GM12892 (cell line): ENCODE results near the gene PRKN.

Experiments
- POLR2A ChIP-seq: IDR thresholded peaks from 2 replicates; pipeline ENCODE4 v1.6.1; 2011; ENCODE audit warnings: low read depth, low read length, control low read depth
- POLR2AphosphoS5 ChIP-seq: IDR thresholded peaks from 2 replicates; pipeline ENCODE4 v1.6.1; 2011; ENCODE audit warnings: low read depth, low read length, control low read depth
- TAF1 ChIP-seq: IDR thresholded peaks from 2 replicates; pipeline ENCODE4 v1.6.1; 2011; ENCODE audit warnings: low read depth, mild to moderate bottlenecking, control low read depth, low read length, borderline replicate concordance

- no peak for TF ChIP-seq POLR2A
- no peak for TF ChIP-seq POLR2AphosphoS5
- TF ChIP-seq TAF1: no peak
Measured at GRCh38 chr6:162273986-162274385, 453.6 kb downstream of the PRKN start.
